GM12878 (cell line): ENCODE results near the gene PRDM7. TPM values are rescaled to one million over a fixed set of nuclear protein-coding genes. Genes with fewer than 3 reads are reported as not detected.
"Not testable (repeated sequence)": the region's sequence is repeated elsewhere in the genome, so short reads cannot be mapped to it uniquely, and the experiment has no call there.

ENCODE experiments used
- ATAC-seq: fragments of 200-7000 bp; cut with Tn5 transposase; 3 replicates; pipeline ENCODE4 v1.9.1; 2020; ENCODE audit warnings: mild to moderate bottlenecking, moderate library complexity
- BruUV-seq: library from RNA; stranded (reverse); fragments of 400-500 nt; replicated peaks from 2 replicates; lab custom pipeline; 2021; lab: Mats Ljungman, UMichigan
- CTCF ChIA-PET: fragments of 300-600 bp; sonication (Branson Sonifier 250); formaldehyde crosslinking; extraction: SDS; loops from one replicate; lab custom pipeline; 2021; ENCODE audit warnings: inconsistent platforms; lab: Yijun Ruan, JAX
- POLR2A ChIA-PET: fragments of 350-600 bp; formaldehyde crosslinking; extraction: SDS; loops from one replicate; lab custom pipeline; 2021; ENCODE audit warnings: inconsistent platforms; lab: Charles Lee
- RAD21 ChIA-PET: fragments of 300-600 bp; sonication (Branson Sonifier 250); formaldehyde crosslinking; loops from one replicate; lab custom pipeline; 2023; ENCODE audit warnings: antibody characterized with exemption; ENCODE audit not compliant: unreplicated experiment; lab: Charles Lee
- SMC1A ChIA-PET: fragments of 300-600 bp; sonication (Branson Sonifier 250); formaldehyde crosslinking; loops from one replicate; lab custom pipeline; 2023; ENCODE audit not compliant: unreplicated experiment, uncharacterized antibody; lab: Charles Lee
- DNase-seq: peaks from one replicate; pipeline ENCODE4 v3.0.0-alpha.2; 2011; ENCODE audit warnings: low read depth, low spot score
- FAIRE-seq: peaks from 3 replicates; lab custom pipeline; 2011; peaks lifted over from hg19 to GRCh38; lab: Jason Lieb, UNC
- H2AFZ ChIP-seq: 2 replicates; pipeline ENCODE4 v1.6.0; 2011; ENCODE audit warnings: low read depth, low read length, control low read depth; ENCODE audit not compliant: control insufficient read depth
- H3K27ac ChIP-seq: 2 replicates; pipeline ENCODE4 v1.5.1; 2011; ENCODE audit warnings: control low read depth; ENCODE audit not compliant: control insufficient read depth, insufficient read depth
- H3K27me3 ChIP-seq, 2 experiments: replicated peaks in 1 of 2; 2 replicates each; pipeline versions ENCODE4 v1.6.0 to v1.6.1; 2011; ENCODE audit warnings: low read length in 1 of 2; ENCODE audit not compliant: control insufficient read depth in 2 of 2, insufficient read depth in 2 of 2
- H3K36me3 ChIP-seq, 2 experiments: 2 replicates each; pipeline ENCODE4 v1.5.1; 2011; ENCODE audit warnings: low read length in 1 of 2; ENCODE audit not compliant: control insufficient read depth in 2 of 2, insufficient read depth in 2 of 2
- H3K4me1 ChIP-seq: 2 replicates; pipeline ENCODE4 v1.6.1; 2011; ENCODE audit warnings: mild to moderate bottlenecking, low read length, moderate library complexity, mixed read lengths; ENCODE audit not compliant: control insufficient read depth, insufficient read depth
- H3K4me2 ChIP-seq: 2 replicates; pipeline ENCODE4 v1.6.0; 2011; ENCODE audit warnings: control low read depth; ENCODE audit not compliant: control insufficient read depth, insufficient read depth
- H3K4me3 ChIP-seq: fragments of 200-600 bp; sonication (generic); 2 replicates; pipeline ENCODE4 v1.5.1; 2016
- H3K79me2 ChIP-seq: 2 replicates; pipeline ENCODE4 v1.6.0; 2011; ENCODE audit warnings: low read length; ENCODE audit not compliant: control insufficient read depth, insufficient read depth
- H3K9ac ChIP-seq: 2 replicates; pipeline ENCODE4 v1.8.0; 2011; ENCODE audit warnings: low read length, control low read depth, mixed read lengths; ENCODE audit not compliant: control insufficient read depth, insufficient read depth
- H3K9me3 ChIP-seq: replicated peaks from 3 replicates; pipeline ENCODE4 v1.5.1; 2011; ENCODE audit warnings: mild to moderate bottlenecking, low read length; ENCODE audit not compliant: control insufficient read depth, insufficient read depth
- H4K20me1 ChIP-seq: 2 replicates; pipeline ENCODE4 v1.6.0; 2011; ENCODE audit not compliant: control insufficient read depth, insufficient read depth
- CEBPB ChIP-seq, 2 experiments: fragments of 150-350 bp in 1 of 2; IDR thresholded peaks; 2 replicates each; pipeline ENCODE4 v1.6.1; 2012 to 2014; ENCODE audit warnings: low read depth in 2 of 2, low read length in 2 of 2, borderline replicate concordance in 1 of 2, inconsistent platforms in 1 of 2
- ZBTB11 ChIP-seq: fragments of 450-650 bp; formaldehyde crosslinking; IDR thresholded peaks from 2 replicates; pipeline ENCODE4 v1.5.0; 2022; ENCODE audit warnings: mild to moderate bottlenecking, missing genetic modification characterization
- WGBS: methylation state at CpG from one replicate; pipeline ENCODE4 v1.1.6; 2016; ENCODE audit warnings: low lambda C conversion rate; ENCODE audit not compliant: insufficient replicate concordance, insufficient coverage; ENCODE audit errors: missing lambda C conversion rate; 5-methylcytosine and 5-hydroxymethylcytosine counted together
- in situ Hi-C: fragments of 300-500 bp; cut with MboI; formaldehyde crosslinking; loops from 9 replicates; pipeline ENCODE4 v1.14.3; 2018; ENCODE audit warnings: mixed read lengths
- intact Hi-C: fragments of 100-400 bp; cut with micrococcal nuclease; formaldehyde crosslinking; loops from one replicate; pipeline ENCODE4 v1.14.2; 2022; ENCODE audit not compliant: unreplicated experiment
- polyA plus RNA-seq, 11 experiments: library from polyadenylated mRNA; depleted of rRNA in 4 of 11; unstranded in 6 of 11; stranded (reverse) in 5 of 11; fragments of >200 nt; fragmentation: Nextera tagmentation in 4 of 11; fragmentation: Illumina TruSeq in 1 of 11; extraction: Ambion mirVana in 4 of 11; extraction: Trizol in 1 of 11; gene quantifications; 1 replicate in 1 of 11; 2 replicates in 10 of 11; pipeline versions ENCODE4 v1.2.1 to v1.2.3, GENCODE V29; 2011 to 2016; ENCODE audit warnings: inconsistent platforms in 2 of 11, missing spikeins in 2 of 11, low read depth in 1 of 11
- total RNA-seq, 4 experiments: library from RNA; depleted of rRNA in 3 of 4; stranded (reverse); fragments of >200 nt in 3 of 4; fragmentation: Illumina TruSeq in 1 of 4; extraction: Trizol in 1 of 4; gene quantifications; 2 replicates each; pipeline versions ENCODE4 v1.2.1 to v1.2.3, GENCODE V29; 2013 to 2021
- TF ChIP-seq, protein P1 (sequence below): fragments of 450-650 bp; IDR thresholded peaks from 2 replicates; pipeline ENCODE4 v1.6.1; 2016; ENCODE audit warnings: mild to moderate bottlenecking

Gene PRDM7
- total and polyA plus RNA-seq, 10 of the 15 experiments (the other 5 are each of a cell fraction or from before 2014, with no cell fraction given), result not detected

- POLR2A ChIA-PET, H3K4me3 ChIP-seq, H3K9ac ChIP-seq, in situ Hi-C loops, ATAC-seq, H3K27ac ChIP-seq, H3K4me2 ChIP-seq, RAD21 ChIA-PET, H3K9me3 ChIP-seq, H3K36me3 ChIP-seq, intact Hi-C loops, H3K79me2 ChIP-seq, BruUV-seq, H2AFZ ChIP-seq, FAIRE-seq, H3K4me1 ChIP-seq, DNase-seq, SMC1A ChIA-PET, H3K27me3 ChIP-seq, H4K20me1 ChIP-seq: not testable (repeated sequence)
- CTCF ChIA-PET, result interaction anchor here (1.2 kb wide), 1 partner anchor 11 kb away, joined by 4 read pairs; no protein-coding TSS in a partner anchor
- 32% methylated on average over 4 of the region's 4 CpGs for WGBS
These were observed 15.7 kb upstream of the PRDM7 start for GRCh38 chr16:90092781-90093180.

GRCh38 chr16:90084215-90084950 is 7.3 kb upstream of the PRDM7 start:
- CTCF ChIA-PET, result no interaction called here
- FAIRE-seq, result no peak
- SMC1A ChIA-PET, result interaction anchor here (0.7 kb wide), 1 partner anchor 109 kb away, joined by 3 read pairs; no protein-coding TSS in a partner anchor
- Histone ChIP-seq H3K9me3 (no peaks in the 10 kb centered on the region), H3K4me3 (no peak overlapping the region), H3K4me2 (no peak overlapping the region), H3K4me1 (no peaks in the 10 kb centered on the region), H3K9ac (no peak overlapping the region), H3K27me3 (no peaks in the 10 kb centered on the region), H3K36me3 (no peaks in the 10 kb centered on the region)
- 52% methylated on average over 4 of the region's 4 CpGs for WGBS
- in situ Hi-C loops, result no loop called here
- RAD21 ChIA-PET, result no interaction called here
- TF ChIP-seq CEBPB (IDR thresholded peaks at IDR 0.05; ENCODE audit: borderline replicate concordance in 1 of 2, low read depth in 2 of 2, low read length in 2 of 2), result no peak
- TF ChIP-seq, protein P1, sequence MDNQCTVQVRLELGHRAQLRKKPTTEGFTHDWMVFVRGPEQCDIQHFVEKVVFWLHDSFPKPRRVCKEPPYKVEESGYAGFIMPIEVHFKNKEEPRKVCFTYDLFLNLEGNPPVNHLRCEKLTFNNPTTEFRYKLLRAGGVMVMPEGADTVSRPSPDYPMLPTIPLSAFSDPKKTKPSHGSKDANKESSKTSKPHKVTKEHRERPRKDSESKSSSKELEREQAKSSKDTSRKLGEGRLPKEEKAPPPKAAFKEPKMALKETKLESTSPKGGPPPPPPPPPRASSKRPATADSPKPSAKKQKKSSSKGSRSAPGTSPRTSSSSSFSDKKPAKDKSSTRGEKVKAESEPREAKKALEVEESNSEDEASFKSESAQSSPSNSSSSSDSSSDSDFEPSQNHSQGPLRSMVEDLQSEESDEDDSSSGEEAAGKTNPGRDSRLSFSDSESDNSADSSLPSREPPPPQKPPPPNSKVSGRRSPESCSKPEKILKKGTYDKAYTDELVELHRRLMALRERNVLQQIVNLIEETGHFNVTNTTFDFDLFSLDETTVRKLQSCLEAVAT, result no peak
- no peak for TF ChIP-seq ZBTB11
- TF ChIP-seq, all 136 proteins: peak for 0
- no TSS peak for BruUV-seq
- intact Hi-C loops, result no loop called here
- POLR2A ChIA-PET, result no interaction called here
- Histone ChIP-seq H3K27ac (no peak overlapping the region), H2AFZ (no peak overlapping the region), H4K20me1 (no peaks in the 10 kb centered on the region), H3K79me2 (no peaks in the 10 kb centered on the region)
- no peak for ATAC-seq
- no peak for DNase-seq
